Activated naive CD8-positive, alpha-beta T cell treated with anti-CD3 and anti-CD28 coated beads, Interleukin-2, amount 50 U/mL, for 16 hours (primary cell): ENCODE results near the gene NEUROD2.
A peak's percentile ranks its signal among the peaks of the same experiment; 100 is the strongest.

Source experiments
- DNase-seq: peaks from one replicate; pipeline ENCODE4 v3.0.0-alpha.2; 2020; ENCODE audit warnings: low read depth, low spot score

The NEUROD2 gene

GRCh38 chr17:39635614-39636176, 28.0 kb upstream of the NEUROD2 start:
- DNase-seq: no peak

DNA sequence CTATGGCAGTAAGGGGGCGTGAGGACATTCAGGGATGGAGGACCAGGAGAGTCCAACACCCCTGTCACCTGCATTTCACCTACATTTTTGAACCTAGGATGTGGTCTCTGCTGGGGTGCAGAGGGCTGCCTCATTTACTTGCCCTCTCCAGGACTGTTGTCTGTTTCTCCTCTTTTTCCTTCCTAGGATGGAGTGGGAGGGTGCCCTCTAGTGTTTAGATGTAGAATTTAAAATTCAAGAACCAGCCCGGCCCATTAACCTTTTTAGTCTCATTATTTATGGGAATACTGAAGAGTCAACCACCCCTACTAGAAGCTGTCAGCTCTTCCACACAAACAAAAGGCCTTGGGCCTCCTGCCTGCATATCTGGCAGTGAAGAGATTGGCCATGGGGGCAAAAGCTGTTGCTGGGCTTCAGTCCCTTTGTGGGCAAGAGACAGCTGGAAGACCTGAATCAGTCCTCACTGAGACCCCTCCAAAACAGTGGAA, 26.7 kb upstream of the NEUROD2 start:
- no peak for DNase-seq

- no peak for DNase-seq
These were observed 26.0 kb upstream of the NEUROD2 start for GRCh38 chr17:39633570-39634183.

DNA sequence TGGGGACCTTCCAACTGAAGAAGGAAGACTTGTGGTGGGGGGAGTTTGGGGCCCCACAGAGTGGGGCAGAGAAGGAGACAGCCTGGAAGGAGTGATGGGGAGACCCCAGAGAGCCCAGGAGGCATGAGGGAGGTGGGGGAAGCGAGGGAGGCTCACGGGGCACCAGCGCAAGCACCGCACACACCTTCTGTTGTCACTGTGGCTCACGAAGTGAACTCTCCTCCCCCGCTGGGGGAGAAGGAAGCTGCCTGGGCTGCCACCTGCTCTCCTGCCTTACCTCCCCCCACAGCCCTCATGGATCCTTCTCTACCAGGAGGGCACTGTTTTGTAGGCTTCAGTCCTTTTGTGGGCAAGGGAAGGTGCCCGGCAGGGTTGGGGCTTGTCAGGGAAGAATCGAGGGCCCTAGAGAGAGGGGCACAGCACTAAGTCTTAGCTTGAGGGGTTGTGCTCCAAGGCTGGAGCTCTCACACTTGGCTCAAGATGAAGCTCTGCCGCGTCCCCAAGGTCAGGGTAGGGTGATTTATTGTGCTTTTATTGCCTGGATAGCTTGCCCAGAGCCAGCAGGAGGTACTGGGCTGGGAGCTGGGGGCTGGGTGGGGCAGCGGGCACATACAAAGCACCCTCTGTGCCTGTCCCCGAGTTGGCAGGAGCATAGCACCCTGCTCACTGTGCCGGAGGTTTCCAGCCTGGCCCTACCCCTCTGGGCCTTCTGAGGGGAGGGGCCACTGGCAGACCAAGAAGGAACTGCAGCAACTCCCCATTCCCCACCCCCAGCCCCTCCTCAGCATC, 24.6 kb upstream of the NEUROD2 start:
- no peak for DNase-seq

- no peak for DNase-seq
These were observed 23.7 kb upstream of the NEUROD2 start for GRCh38 chr17:39631403-39631802.

DNA sequence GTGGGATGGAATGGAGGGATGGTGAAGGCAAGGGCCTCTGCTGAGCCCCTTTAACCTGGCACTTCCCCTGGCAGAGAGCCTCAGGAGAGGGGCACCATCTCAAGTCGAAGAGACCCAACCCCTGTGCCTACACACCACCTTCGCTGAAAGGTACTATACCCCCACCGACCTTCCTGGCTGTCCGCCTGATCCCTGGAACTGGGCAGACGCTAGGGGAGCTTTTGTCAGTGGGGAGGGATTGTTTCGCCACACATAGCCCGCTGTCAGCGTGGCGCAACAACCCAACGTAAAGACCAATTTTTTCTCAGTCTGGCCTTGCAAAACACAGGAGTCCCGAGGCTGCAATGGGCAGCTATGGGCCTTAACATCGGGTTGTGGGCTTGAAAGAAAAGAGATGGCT, 22.2 kb upstream of the NEUROD2 start:
- no peak for DNase-seq

GRCh38 chr17:39629494-39629880, 21.8 kb upstream of the NEUROD2 start:
- DNase-seq: no peak

- no peak for DNase-seq
These were observed 21.2 kb upstream of the NEUROD2 start for GRCh38 chr17:39628655-39629493.

GRCh38 chr17:39627712-39628516, 20.2 kb upstream of the NEUROD2 start:
- DNase-seq: no peak

- DNase-seq: no peak
These were observed 19.5 kb upstream of the NEUROD2 start for GRCh38 chr17:39627047-39627711.

DNA sequence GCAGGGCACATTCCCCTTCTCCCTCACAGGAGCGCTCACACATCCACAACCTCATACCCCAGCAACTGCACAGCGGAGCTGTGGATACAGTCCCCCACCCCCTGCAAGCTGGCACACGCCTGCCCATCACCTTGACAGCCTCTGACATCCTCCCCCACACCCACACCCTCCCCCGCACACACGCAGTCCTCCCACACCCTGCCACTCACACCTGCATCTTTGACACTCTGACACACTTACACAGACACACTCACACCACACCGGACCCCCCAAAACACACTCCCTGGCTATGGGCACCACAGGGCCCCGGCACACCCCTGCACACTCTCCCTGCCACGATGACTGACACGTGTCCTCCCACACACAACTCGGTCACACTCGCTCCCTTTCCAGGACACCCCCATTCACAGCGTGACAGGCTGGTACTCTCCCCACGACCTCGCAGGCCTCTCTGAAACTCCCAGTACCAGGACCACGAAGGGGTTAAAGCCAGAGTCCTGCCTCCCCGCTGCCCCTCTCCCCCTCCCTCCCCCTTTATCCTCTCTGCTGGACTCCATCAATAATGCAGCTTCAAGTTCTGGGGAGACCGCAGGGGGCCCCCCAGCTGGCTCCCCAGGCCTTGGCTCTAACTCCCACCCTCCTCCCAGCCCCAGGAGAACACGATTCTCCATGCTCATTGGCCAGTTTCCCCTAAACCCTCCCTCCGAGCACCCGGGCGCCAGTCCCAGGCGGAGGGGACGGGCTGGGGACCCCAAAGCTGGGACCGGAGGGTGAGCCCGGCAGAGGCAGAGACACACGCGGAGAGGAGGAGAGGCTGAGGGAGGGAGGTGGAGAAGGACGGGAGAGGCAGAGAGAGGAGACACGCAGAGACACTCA, 18.7 kb upstream of the NEUROD2 start, which contains the start of gene PPP1R1B:
Gene PPP1R1B, plus strand, starts transcription at position 782 of the 876 bp plus-strand sequence. CDS start 441 bp downstream, outside the sequence.
- DNase-seq: no peak

DNA sequence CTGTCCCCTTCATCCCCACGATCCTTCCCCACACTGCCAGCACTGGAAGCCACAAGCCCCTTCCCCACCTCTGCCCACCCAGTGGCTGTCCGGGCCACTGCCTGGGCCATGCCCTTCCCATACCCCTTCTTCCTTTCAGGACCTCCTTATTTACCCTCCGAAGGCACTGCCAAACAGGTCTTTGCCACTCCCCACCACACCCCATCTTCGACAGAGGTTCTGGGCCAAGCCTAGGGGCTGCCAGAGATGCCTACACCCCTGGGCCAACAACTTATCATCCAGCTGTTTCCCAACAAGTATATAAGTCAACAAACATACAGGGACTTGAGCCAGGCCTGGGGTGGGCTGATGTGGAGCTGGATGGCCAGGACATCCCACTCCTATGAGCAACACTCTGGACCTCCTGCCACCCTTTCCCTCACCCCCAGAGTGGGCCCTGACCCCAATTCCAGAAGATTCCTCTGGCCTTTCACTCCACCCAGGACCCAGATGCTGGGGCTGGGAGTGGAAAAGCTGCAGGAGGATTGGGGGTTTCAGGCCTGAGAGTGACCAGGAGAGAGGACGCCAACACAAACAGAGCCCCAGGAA, 17.6 kb upstream of the NEUROD2 start:
- no peak for DNase-seq

- DNase-seq: no peak
These were observed 16.6 kb upstream of the NEUROD2 start for GRCh38 chr17:39624313-39624712.

DNA sequence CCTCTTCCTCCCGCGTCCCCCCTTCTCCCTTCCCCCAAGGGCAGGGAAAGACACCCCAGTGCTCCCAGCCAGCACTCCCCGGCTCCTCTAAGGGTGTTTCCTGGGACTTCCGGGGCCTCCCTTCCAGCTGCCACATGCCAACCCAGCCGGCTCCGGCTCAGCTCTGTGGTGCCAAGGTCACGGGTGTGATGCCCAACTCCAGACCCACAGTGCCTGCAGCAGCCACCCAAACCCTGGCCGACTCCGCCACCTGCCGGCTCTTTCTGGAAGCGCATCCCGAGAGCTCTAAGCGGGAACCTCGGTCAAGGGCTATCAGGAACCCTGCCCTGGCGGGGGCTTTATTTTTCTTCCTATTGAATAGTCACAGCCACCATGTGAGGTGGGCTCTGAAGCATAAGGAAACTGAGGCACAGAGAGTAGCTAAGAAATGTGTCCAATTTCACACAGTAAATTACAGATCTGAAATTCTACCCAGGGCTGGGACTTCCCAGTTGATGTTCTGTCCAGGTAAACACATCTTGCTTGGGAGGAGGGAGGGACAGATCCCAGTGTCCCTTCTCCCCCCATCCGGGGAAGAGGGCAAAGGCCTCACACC, 15.7 kb upstream of the NEUROD2 start:
- peak; percentile 77 for DNase-seq

- no peak for DNase-seq
These were observed 14.8 kb upstream of the NEUROD2 start for GRCh38 chr17:39622380-39623006.

GRCh38 chr17:39621523-39622379, 14.0 kb upstream of the NEUROD2 start:
- peak; percentile 73 for DNase-seq

GRCh38 chr17:39619786-39620101, 12.0 kb upstream of the NEUROD2 start:
- no peak for DNase-seq
